Body of pancreas (tissue), 4 donors: ENCODE data around the gene WDFY4. TPM values are rescaled to one million over a fixed set of nuclear protein-coding genes. Genes with fewer than 3 reads are reported as not detected.

ENCODE experiments used
- ATAC-seq: fragments of 150-250 bp; one replicate; pipeline ENCODE4 v1.9.1; 2016
- DNase-seq, 4 donors: peaks; one replicate each; pipeline ENCODE4 v3.0.0-alpha.2; 2019
- H3K27ac ChIP-seq, 4 donors: fragments of 200-600 bp; sonication (generic); 1 replicate in 3 of 4; 2 replicates in 1 of 4; pipeline versions ENCODE4 v1.5.1 to v1.6.1; 2016 to 2019; ENCODE audit warnings: mild to moderate bottlenecking in 1 of 4, mixed read lengths in 1 of 4, moderate library complexity in 1 of 4
- H3K27me3 ChIP-seq, 2 donors: fragments of 200-600 bp; sonication (generic); one replicate each; pipeline ENCODE4 v1.6.0; 2016; ENCODE audit warnings: mild to moderate bottlenecking in 1 of 2
- H3K36me3 ChIP-seq, 2 donors: fragments of 200-600 bp; sonication (generic); replicated peaks in 1 of 2; 2 replicates each; pipeline ENCODE4 v1.5.1; 2016; ENCODE audit warnings: low read depth in 2 of 2; ENCODE audit not compliant: insufficient read depth in 1 of 2
- H3K4me1 ChIP-seq: fragments of 200-600 bp; sonication (generic); one replicate; pipeline ENCODE4 v1.6.0; 2016
- H3K4me3 ChIP-seq, 2 donors: fragments of 200-600 bp; sonication (generic); 1 replicate in 1 of 2; 2 replicates in 1 of 2; pipeline ENCODE4 v1.5.1; 2016 to 2019
- H3K9me3 ChIP-seq, 3 donors: fragments of 200-600 bp; sonication (generic); 1 replicate in 2 of 3; 2 replicates in 1 of 3; pipeline ENCODE4 v1.5.1; 2016
- CTCF ChIP-seq, 7 experiments: fragments of 450-650 bp in 4 of 7; fragments of 200-600 bp in 3 of 7; sonication (generic) in 3 of 7; IDR thresholded peaks; one replicate each; pipeline ENCODE4 v1.5.1; 2016 to 2019; ENCODE audit warnings: antibody characterized with exemption in 7 of 7
- POLR2A ChIP-seq, 3 donors: fragments of 450-650 bp; IDR thresholded peaks; one replicate each; pipeline ENCODE4 v1.6.1; 2016; ENCODE audit warnings: antibody characterized with exemption in 3 of 3, mild to moderate bottlenecking in 2 of 3
- WGBS, 2 donors: methylation state at CpG; one replicate each; pipeline ENCODE4 v1.1.5; 2017; 5-methylcytosine and 5-hydroxymethylcytosine counted together
- intact Hi-C: fragments of 100-400 bp; cut with DNase I; formaldehyde crosslinking; loops from one replicate; pipeline ENCODE4 v1.15.1; 2023
- total RNA-seq, 2 donors: library from RNA; depleted of rRNA; stranded (reverse); fragments of >200 nt; gene quantifications; one replicate each; pipeline ENCODE4 v1.1.0, GENCODE V29; 2016

The WDFY4 gene
- total RNA-seq, 2 donors from 2014 or later = 0.66 to 2.3 TPM

- Histone ChIP-seq H3K4me3 (no peak overlapping the region), H3K36me3 (no peaks in the 10 kb centered on the region), H3K9me3 (no peaks in the 10 kb centered on the region), H3K4me1 (no peaks in the 10 kb centered on the region), H3K27me3 (no peaks in the 10 kb centered on the region), H3K27ac (no peak overlapping the region)
- WGBS, 2 donors = 72 to 75% methylated on average over 14 of the region's 14 CpGs
- TF ChIP-seq CTCF (IDR thresholded peaks at IDR 0.05) (no peak), POLR2A (IDR thresholded peaks at IDR 0.05) (no peak)
- DNase-seq (no peak), ATAC-seq (no peak)
- intact Hi-C loops = no loop called here
Measured at GRCh38 chr10:48768144-48768766, 83.6 kb downstream of the WDFY4 start.

DNA sequence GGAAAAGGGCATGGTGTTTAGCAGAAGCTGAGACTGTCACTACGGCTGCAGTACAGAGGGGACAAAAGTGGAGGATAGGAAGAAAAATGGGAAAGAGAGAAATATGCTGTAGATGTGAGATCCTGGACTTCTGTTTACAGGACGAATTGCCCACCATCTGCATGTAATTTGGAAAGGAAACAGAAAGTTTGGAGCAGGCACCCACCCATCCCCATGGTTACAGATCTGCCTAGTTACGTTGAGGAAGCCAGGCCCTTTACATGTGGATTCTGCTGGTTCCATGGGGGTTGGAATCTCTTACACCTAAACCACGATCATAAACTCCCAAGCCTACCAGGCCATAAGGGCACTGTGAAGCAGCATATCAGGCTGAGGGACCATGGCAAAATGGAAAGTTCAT lies 84.3 kb downstream of the WDFY4 start:
- Histone ChIP-seq H3K4me3 (no peak overlapping the region), H3K27ac (no peak overlapping the region), H3K36me3 (no peaks in the 10 kb centered on the region), H3K27me3 (no peaks in the 10 kb centered on the region), H3K4me1 (no peaks in the 10 kb centered on the region), H3K9me3 (no peaks in the 10 kb centered on the region)
- ATAC-seq (no peak), DNase-seq (no peak)
- TF ChIP-seq POLR2A (IDR thresholded peaks at IDR 0.05) (no peak), CTCF (IDR thresholded peaks at IDR 0.05) (no peak)
- intact Hi-C loops = no loop called here
- WGBS, 2 donors = 66 to 71% methylated on average over 4 of the region's 4 CpGs

DNA sequence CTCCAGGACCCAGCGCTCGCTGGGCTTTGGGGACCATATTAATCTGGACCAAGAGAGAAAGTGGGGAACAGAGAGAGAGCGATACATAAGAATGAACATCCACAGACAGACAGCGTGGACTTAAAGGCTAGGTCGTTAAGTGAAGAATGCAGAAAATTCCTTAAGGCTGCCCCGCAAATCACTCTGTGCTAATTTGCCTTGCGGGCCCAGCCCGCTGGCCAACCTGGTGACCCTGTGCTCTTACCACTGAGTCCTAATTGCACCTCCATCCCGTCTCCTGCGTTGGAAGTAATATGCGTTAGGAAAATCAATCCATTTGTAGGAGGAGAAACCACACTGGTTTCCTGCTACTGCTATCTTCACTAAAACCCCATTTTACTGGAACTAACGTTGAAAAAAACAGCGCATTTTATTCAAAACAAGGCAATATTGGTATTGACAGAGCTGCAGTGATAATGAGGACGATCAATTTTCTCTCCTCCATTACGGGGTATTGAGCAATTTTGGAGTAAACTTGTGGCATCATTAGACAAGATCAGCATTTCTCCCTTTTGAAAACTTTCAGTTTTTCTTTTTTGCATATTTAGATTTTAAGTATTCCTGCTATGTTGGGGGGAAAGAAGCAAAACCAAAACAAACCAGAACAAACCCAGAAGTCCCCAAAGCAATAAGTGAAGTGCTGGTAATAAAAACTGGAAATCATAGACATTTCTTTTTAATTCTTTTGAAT lies 85.2 kb downstream of the WDFY4 start:
- Histone ChIP-seq H3K4me1 (no peaks in the 10 kb centered on the region), H3K9me3 (no peaks in the 10 kb centered on the region), H3K27me3 (no peaks in the 10 kb centered on the region), H3K4me3 (no peak overlapping the region), H3K27ac (no peak overlapping the region), H3K36me3 (no peaks in the 10 kb centered on the region)
- intact Hi-C loops = no loop called here
- 68 to 69% methylated on average over 15 of the region's 15 CpGs for WGBS, 2 donors
- TF ChIP-seq CTCF (IDR thresholded peaks at IDR 0.05) = no peak
- no peak for TF ChIP-seq POLR2A (IDR thresholded peaks at IDR 0.05)
- DNase-seq (no peak), ATAC-seq (no peak)

DNA sequence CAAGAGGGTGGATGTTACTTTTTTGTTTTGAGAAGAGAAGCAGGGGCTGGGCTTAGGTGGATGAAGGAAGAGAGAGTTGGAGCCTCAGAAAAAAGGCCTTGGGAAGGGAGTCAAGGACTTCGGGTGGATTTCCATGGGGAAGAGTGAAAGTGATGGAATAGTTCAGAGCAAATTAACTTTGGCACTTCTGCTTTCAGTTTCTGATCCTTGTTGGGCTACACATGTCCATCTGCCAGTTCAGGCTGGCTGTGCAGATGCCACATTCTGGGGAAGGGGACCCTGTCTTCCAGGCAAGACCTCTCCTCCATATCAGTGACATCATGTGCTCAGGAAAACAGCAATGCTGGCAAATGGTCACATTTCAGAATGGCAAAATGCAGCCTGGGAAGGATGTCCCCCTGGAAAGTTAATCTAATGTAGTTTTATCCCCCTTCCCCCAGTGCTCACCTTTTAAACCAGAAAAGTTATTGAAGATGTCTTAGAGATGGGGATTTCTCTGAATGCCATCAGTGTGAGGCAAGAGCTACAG lies 86.0 kb downstream of the WDFY4 start:
- WGBS, 2 donors = 40 to 50% methylated on average over 1 of the region's 1 CpG
- TF ChIP-seq POLR2A (IDR thresholded peaks at IDR 0.05) = no peak
- no peak for TF ChIP-seq CTCF (IDR thresholded peaks at IDR 0.05)
- H3K27ac ChIP-seq = no peak overlapping the region
- H3K4me3 ChIP-seq = no peak overlapping the region
- ATAC-seq (no peak), DNase-seq (no peak)
- H3K9me3 ChIP-seq = no peaks in the 10 kb centered on the region
- no peaks in the 10 kb centered on the region for H3K27me3 ChIP-seq
- no peaks in the 10 kb centered on the region for H3K36me3 ChIP-seq
- no peaks in the 10 kb centered on the region for H3K4me1 ChIP-seq
- intact Hi-C loops = no loop called here
